Neutrophil (primary cell): ENCODE data around the gene MBOAT1.

Source experiments
- H3K27ac ChIP-seq: fragments of 200-600 bp; sonication (generic); 2 replicates; pipeline ENCODE4 v1.5.1; 2016; ENCODE audit warnings: mild to moderate bottlenecking, moderate library complexity
- H3K27me3 ChIP-seq: fragments of 200-600 bp; sonication (generic); 2 replicates; pipeline ENCODE4 v1.6.0; 2016; ENCODE audit warnings: mild to moderate bottlenecking
- H3K36me3 ChIP-seq: fragments of 200-600 bp; sonication (generic); 2 replicates; pipeline ENCODE4 v1.5.1; 2017
- H3K4me1 ChIP-seq, 2 experiments: fragments of 200-600 bp in 1 of 2; sonication (generic) in 1 of 2; 1 replicate in 1 of 2; 2 replicates in 1 of 2; pipeline versions ENCODE4 v1.5.1 to v1.6.1; 2013 to 2016; ENCODE audit warnings: low read depth in 1 of 2, low read length in 1 of 2, mild to moderate bottlenecking in 1 of 2, moderate library complexity in 1 of 2; ENCODE audit not compliant: control insufficient read depth in 1 of 2, insufficient read depth in 1 of 2
- H3K4me3 ChIP-seq, 2 experiments: fragments of 200-600 bp in 1 of 2; sonication (generic) in 1 of 2; 1 replicate in 1 of 2; 2 replicates in 1 of 2; pipeline ENCODE4 v1.5.1; 2013 to 2016; ENCODE audit warnings: low read depth in 1 of 2, low read length in 1 of 2, mild to moderate bottlenecking in 1 of 2, moderate library complexity in 1 of 2
- H3K9me3 ChIP-seq: fragments of 200-600 bp; sonication (generic); 2 replicates; pipeline ENCODE4 v1.5.1; 2016
- TF ChIP-seq, protein P1 (sequence below): fragments of 200-600 bp; sonication (generic); IDR thresholded peaks from 2 replicates; pipeline ENCODE4 v1.5.1; 2016; ENCODE audit warnings: antibody characterized with exemption

Gene MBOAT1

DNA sequence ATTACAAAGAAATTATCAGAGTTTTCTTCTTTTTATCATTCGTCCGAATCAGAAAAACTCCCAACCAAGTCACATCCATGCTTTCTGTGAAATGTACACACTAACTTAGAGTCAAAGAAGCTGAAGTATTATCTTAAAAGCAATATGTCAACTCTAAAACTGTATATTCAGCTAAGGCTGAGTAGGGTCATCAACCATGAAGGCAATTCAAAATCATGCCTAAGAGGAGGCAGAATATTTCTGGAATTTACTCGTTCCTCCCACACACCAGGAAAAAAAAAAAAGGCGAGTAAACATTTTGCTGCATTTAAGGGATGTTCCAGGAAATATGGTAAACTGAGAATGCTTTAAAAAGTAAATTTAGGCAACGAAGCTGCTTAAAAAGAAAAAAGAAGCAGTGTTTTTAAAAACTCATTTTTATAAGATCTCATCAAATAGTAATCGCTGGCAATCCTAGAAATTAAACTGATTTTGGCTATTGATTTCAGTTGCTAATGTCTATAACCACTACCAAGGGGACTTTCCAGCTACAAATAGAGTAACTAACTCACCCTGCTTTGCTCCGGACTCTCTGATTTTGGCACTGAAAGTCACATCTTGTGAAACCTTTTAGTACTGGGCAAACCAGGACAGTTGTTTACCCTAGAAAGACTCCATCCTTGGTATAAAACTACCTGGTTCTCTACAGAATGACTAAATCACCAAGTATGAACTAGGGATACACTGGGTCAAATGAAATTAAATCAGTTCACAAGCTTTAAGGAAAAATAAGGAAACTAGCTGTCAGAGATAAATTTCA lies 82.8 kb downstream of the MBOAT1 start:
- Histone ChIP-seq H3K27me3 (no peaks in the 10 kb centered on the region), H3K9me3 (no peaks in the 10 kb centered on the region), H3K27ac (no peak overlapping the region), H3K4me1 (peaks cover 0 to 8% of the 10 kb centered on the region in 2 experiments), H3K4me3 (no peak overlapping the region), H3K36me3 (peaks cover 53% of the 10 kb centered on the region)
- TF ChIP-seq, protein P1, sequence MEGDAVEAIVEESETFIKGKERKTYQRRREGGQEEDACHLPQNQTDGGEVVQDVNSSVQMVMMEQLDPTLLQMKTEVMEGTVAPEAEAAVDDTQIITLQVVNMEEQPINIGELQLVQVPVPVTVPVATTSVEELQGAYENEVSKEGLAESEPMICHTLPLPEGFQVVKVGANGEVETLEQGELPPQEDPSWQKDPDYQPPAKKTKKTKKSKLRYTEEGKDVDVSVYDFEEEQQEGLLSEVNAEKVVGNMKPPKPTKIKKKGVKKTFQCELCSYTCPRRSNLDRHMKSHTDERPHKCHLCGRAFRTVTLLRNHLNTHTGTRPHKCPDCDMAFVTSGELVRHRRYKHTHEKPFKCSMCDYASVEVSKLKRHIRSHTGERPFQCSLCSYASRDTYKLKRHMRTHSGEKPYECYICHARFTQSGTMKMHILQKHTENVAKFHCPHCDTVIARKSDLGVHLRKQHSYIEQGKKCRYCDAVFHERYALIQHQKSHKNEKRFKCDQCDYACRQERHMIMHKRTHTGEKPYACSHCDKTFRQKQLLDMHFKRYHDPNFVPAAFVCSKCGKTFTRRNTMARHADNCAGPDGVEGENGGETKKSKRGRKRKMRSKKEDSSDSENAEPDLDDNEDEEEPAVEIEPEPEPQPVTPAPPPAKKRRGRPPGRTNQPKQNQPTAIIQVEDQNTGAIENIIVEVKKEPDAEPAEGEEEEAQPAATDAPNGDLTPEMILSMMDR, result no peak

DNA sequence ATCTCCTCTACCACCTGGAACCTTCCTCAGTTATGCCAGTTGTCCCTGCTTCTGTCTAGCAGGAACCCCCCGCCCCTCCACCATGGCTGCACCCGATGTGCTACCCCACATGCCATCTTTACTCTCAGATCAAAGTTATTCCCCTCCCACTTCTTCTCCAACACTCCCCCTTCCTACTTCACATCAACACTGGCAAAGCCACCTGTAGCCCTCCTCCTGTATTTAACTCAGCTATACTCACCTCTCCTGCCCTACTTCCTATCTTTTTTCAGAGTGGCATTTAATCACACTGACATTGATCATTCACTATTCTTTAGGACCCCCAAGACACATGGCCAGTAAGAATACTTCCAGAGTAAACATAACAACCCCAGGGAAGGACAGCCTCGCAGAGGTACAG lies 84.3 kb downstream of the MBOAT1 start:
- H3K27me3 ChIP-seq, result no peaks in the 10 kb centered on the region
- TF ChIP-seq, protein P1, result no peak
- no peak overlapping the region for H3K4me3 ChIP-seq
- H3K27ac ChIP-seq, result no peak overlapping the region
- H3K9me3 ChIP-seq, result no peaks in the 10 kb centered on the region
- peaks cover 0 to 8% of the 10 kb centered on the region in 2 experiments for H3K4me1 ChIP-seq
- H3K36me3 ChIP-seq, result peaks cover 67% of the 10 kb centered on the region

DNA sequence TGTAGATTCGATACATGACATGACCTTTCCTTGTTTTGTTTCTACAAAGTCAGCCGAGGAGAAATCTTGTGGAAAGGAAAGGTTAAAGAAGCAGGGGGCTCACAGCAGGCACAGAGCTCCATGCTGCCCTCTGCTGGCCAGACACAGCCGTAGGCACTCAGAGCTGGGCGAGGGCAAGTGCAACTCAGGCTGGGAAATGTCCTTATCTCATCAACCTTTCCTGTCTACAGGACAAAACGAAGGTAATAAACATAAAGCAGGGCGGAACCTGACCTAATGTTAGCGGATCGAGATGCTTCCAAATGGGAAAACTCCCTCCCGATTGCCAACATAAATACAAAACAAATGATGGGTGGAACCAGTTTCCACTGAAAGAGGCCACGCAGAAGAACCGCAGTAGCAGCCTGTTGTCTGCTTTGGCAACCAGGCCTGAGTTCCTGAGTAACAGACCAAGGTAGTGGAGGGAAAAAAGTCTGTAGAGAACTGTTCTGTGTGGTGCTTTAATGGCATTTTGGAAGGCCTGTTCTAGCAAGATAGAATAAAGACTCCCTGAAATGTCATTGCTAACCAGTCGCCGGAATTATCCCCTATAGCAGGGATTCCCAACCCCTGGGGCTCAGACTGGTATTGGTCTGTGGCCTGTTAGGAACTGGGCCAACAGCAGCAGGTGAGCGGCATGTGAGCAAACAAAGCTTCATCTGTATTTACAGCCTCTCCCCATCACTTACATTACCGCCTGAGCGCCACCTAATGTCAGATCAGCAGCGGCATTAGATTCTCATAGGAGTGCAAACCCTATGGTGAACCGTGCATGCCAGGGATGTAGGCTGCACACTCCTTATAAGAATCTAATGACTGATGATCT lies 85.2 kb downstream of the MBOAT1 start:
- peaks cover 77% of the 10 kb centered on the region for H3K36me3 ChIP-seq
- no peaks in the 10 kb centered on the region for H3K9me3 ChIP-seq
- H3K4me1 ChIP-seq, result peaks cover 0 to 8% of the 10 kb centered on the region in 2 experiments
- H3K27ac ChIP-seq, result peak overlapping the region; percentile 38
- H3K27me3 ChIP-seq, result no peaks in the 10 kb centered on the region
- TF ChIP-seq, protein P1, result peak; percentile 77
- H3K4me3 ChIP-seq, result no peak overlapping the region

DNA sequence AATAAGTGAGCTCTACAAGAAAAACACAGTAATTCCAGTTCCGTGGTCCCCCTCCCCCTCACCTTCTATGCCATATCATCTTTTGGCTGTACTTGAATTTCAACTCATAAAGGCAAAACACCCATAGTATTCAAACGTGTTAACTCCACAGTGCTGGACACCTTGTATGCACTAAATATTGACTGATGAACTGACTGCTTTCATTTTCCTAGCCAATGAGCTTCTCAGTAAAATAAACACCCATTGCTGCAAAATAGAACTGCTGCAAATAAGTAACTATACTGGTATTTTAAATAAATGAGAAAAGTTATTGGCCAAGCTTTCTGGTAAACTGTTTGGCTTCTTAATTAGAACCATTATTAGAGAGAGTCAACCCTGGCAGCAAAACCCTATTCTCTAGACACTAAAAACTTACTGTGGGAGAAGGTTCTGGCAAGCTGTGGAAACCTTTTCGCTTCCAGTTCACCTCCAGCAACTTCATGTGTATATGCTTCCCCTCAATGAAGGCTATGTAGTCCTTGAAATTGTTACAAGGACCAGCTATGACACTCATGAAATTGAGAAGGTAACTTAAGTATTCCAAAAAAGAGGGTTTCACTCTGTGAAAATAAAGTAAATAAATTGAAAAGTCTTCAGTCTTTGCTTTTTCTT lies 86.0 kb downstream of the MBOAT1 start:
- peaks cover 81% of the 10 kb centered on the region for H3K36me3 ChIP-seq
- H3K27ac ChIP-seq, result no peak overlapping the region
- no peak overlapping the region for H3K4me3 ChIP-seq
- TF ChIP-seq, protein P1, result no peak
- peaks cover 0 to 8% of the 10 kb centered on the region in 2 experiments for H3K4me1 ChIP-seq
- no peaks in the 10 kb centered on the region for H3K27me3 ChIP-seq
- no peaks in the 10 kb centered on the region for H3K9me3 ChIP-seq

DNA sequence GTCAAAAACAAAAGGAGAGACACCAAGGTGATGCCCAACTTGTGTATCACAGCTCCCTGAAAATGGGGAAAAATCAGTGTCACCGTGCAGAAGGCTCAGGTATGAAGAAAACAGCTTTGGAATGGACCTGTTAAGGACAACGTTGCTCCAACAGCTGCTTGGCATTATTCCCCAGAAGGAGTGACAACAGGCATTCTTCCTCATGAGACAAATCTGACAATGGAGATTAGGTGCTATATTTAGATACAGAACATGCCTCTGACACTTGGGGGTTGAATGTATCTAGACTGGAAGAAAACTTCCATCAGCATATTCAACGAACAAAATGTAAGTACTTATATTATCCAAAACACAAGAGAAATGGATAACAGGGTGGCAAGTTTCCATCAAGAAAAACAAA lies 87.7 kb downstream of the MBOAT1 start:
- Histone ChIP-seq H3K27me3 (no peaks in the 10 kb centered on the region), H3K4me3 (no peak overlapping the region), H3K27ac (no peak overlapping the region), H3K4me1 (peaks cover 0 to 8% of the 10 kb centered on the region in 2 experiments), H3K9me3 (no peaks in the 10 kb centered on the region), H3K36me3 (peaks cover 85% of the 10 kb centered on the region)
- TF ChIP-seq, protein P1, result no peak
